ENCODE results near the gene CIPC. TPM values are rescaled to one million over a fixed set of nuclear protein-coding genes. Genes with fewer than 3 reads are reported as not detected.
A peak's percentile ranks its signal among the peaks of the same experiment; 100 is the strongest.

Gene CIPC
- total and polyA plus RNA-seq, 2 experiments from 2014 or later, result 9.6 to 29.6 TPM

DNA sequence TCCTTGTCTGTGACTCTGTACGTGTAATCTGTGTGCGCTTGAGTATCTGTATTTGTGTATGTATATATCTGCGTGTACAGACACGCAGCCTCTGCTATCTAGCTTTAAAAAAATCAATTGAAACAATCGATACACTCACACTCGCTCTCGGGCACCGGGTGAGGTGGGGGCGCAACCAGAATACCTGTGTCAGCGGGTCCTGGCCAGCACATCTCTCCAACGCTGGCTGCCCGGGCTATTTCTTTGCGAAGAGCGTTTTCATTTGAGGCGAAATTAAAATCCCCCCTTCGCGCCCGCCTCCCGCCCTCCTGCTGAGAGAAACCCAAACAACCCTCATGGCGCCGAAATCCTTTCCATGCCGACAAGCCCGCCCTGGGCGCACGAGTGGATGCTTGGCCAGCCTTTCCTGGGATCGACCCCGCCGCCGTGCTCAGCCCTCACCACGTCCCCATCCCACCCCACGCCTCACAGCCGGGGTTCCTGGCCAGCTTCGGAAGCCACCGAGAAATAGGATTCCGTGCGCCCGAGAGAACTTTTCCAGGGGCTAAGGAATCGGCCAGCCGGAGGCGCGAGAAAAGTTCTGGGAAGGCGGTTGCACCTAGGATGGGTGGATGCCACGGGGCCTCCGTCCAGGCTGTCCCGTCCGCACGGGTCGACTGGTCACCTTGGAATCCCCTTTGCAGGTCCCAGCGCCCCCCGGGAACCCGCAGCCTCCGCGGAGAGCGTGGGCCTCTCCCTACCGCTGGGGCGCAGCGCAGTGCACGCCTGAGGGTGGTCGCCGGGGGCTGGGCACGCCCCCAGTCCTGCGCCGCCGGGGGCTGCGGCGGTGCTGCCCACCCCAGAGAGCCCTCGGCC, 42.5 kb downstream of the CIPC start:
- Histone ChIP-seq H3K79me2 (no peaks in the 10 kb centered on the region), H3K4me2 (peak overlapping the region; percentile 97), H3K27me3 (peaks cover 92% of the 10 kb centered on the region), H3K27ac (no peak overlapping the region), H2AFZ (no peak overlapping the region), H3K4me1 (ENCODE audit: insufficient read depth) (peaks cover 21% of the 10 kb centered on the region), H3K36me3 (replicated peaks; ENCODE audit: insufficient read depth, low read depth) (no peaks in the 10 kb centered on the region), H4K20me1 (ENCODE audit: insufficient read depth, poor library complexity, severe bottlenecking) (no peaks in the 10 kb centered on the region), H3K9me2 (replicated peaks; ENCODE audit: insufficient read depth) (no peaks in the 10 kb centered on the region), H3K4me3 (peak overlapping the region; percentile 20), H3K9me3 (ENCODE audit: low read depth) (no peaks in the 10 kb centered on the region)
- 1% methylated on average over 63 of the region's 67 CpGs for WGBS (ENCODE audit: low lambda C conversion rate, missing lambda C conversion rate)
- DNase-seq (ENCODE audit: low spot score), result no peak
- TF ChIP-seq, protein P1, sequence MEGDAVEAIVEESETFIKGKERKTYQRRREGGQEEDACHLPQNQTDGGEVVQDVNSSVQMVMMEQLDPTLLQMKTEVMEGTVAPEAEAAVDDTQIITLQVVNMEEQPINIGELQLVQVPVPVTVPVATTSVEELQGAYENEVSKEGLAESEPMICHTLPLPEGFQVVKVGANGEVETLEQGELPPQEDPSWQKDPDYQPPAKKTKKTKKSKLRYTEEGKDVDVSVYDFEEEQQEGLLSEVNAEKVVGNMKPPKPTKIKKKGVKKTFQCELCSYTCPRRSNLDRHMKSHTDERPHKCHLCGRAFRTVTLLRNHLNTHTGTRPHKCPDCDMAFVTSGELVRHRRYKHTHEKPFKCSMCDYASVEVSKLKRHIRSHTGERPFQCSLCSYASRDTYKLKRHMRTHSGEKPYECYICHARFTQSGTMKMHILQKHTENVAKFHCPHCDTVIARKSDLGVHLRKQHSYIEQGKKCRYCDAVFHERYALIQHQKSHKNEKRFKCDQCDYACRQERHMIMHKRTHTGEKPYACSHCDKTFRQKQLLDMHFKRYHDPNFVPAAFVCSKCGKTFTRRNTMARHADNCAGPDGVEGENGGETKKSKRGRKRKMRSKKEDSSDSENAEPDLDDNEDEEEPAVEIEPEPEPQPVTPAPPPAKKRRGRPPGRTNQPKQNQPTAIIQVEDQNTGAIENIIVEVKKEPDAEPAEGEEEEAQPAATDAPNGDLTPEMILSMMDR (IDR thresholded peaks at IDR 0.05; ENCODE audit: poor library complexity), result no peak
- TF ChIP-seq EZH2phosphoT487 (IDR thresholded peaks at IDR 0.05; ENCODE audit: low read depth, severe bottlenecking, unreplicated experiment) (peak; percentile 16), EZH2 (IDR thresholded peaks at IDR 0.05; ENCODE audit: borderline replicate concordance) (peak; percentile 57)

DNA sequence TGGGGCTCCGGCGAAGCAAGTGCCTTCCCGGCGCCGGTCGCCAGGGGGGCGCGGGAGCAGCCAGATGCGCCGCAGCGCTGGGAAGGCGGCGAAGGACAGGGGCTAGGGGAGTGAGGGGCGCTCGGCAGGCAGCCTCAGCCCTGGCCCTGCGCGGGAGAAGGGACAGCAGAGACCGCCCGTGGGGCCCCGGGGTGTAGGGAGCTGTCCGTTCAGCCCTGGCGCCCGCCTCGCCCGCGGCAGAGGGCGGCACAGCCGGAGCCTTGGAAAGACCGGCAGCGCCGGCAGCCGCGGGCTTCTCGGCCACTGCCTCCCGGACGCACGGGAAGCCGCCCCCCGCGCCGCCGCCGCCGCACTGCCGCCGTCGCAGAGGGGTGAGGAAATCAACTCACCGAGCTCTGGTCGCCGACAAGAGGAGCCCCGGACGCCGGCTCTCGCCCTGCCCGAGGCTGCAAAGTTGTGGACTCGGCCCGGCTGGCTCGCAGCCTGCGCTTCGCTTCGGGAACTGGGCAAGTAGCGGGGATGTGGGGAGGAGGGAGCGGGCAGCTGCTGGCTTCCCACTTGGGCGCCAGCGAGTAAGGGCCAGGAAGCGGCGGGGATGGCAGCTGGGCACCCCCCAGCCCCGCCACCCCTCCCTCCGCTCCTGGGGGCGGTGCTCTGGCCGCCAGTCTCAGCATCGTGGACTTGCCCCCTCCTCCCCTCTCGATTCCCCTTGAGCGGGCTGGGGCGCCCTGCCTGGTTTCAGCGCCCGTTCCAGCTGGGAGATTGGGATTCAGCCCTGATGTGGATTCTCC, 43.4 kb downstream of the CIPC start, which contains the start of gene ZDHHC22:
Gene ZDHHC22 (minus strand): TSS at position 578 of the 791 bp plus-strand sequence. CDS start 2,053 bp downstream, outside the sequence.
- Histone ChIP-seq H3K27ac (no peak within 1 kb of the TSS), H3K4me2 (peak within 1 kb of the TSS; percentile 97), H3K9me2 (replicated peaks; ENCODE audit: insufficient read depth) (no peaks in the 10 kb centered on the region), H3K4me3 (peak within 1 kb of the TSS; percentile 20), H4K20me1 (ENCODE audit: insufficient read depth, poor library complexity, severe bottlenecking) (no peaks in the 10 kb centered on the region), H2AFZ (no peak within 1 kb of the TSS), H3K9me3 (ENCODE audit: low read depth) (no peaks in the 10 kb centered on the region), H3K27me3 (peaks cover 98% of the 10 kb centered on the region), H3K79me2 (no peaks in the 10 kb centered on the region), H3K4me1 (ENCODE audit: insufficient read depth) (peaks cover 21% of the 10 kb centered on the region), H3K36me3 (replicated peaks; ENCODE audit: insufficient read depth, low read depth) (no peaks in the 10 kb centered on the region)
- peak; percentile 57 for DNase-seq (ENCODE audit: low spot score)
- TF ChIP-seq EZH2 (IDR thresholded peaks at IDR 0.05; ENCODE audit: borderline replicate concordance) (peak; percentile 31), EZH2phosphoT487 (IDR thresholded peaks at IDR 0.05; ENCODE audit: low read depth, severe bottlenecking, unreplicated experiment) (no peak)
- TF ChIP-seq, protein P1 (IDR thresholded peaks at IDR 0.05; ENCODE audit: poor library complexity), result peak; percentile 34
- under 1% methylated on average over 54 of the region's 77 CpGs for WGBS (ENCODE audit: low lambda C conversion rate, missing lambda C conversion rate)

DNA sequence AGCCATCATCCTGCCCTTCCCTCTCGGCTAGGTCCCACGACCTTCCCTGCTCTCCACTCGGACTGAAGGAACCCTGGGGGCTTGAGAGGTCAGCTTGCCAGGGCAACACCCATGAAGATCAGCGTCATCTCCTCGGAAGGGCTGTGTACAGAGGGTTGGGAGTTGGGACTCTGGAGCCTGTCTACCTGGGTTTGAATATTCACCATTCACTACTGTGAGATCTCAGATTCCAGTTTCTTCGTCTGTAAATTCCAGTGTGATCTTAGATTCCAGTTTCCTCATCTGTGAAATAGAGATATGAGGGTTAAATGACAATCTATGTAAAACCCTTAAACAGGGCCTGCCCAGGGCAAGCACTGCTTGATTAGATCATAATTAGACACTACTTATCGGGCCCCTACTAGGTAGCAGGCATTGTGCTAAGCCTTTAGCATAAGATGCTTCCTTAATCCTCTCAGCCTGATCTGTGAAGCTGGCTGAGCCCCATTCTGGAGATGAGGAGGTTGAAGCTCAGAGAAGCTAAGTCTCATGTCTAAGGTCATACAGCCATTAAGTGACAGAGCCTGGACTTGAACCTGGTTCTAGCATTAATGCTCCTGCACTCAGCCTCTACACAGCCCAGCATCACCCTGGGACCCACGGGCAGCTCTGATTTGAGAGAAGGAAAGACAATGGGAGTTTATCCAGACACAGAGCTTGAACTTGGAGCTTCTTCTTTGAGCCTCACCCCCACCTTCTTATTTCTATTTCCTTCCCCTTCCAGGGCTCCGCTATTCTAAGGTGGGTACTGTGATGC, 44.1 kb downstream of the CIPC start:
- peaks cover 21% of the 10 kb centered on the region for H3K4me1 ChIP-seq (ENCODE audit: insufficient read depth)
- no peaks in the 10 kb centered on the region for H3K36me3 ChIP-seq (replicated peaks; ENCODE audit: insufficient read depth, low read depth)
- H3K9me3 ChIP-seq (ENCODE audit: low read depth), result no peaks in the 10 kb centered on the region
- H3K27me3 ChIP-seq, result peaks cover 98% of the 10 kb centered on the region
- H2AFZ ChIP-seq, result no peak overlapping the region
- H3K79me2 ChIP-seq, result no peaks in the 10 kb centered on the region
- H3K27ac ChIP-seq, result no peak overlapping the region
- no peak for DNase-seq (ENCODE audit: low spot score)
- H3K4me2 ChIP-seq, result peak overlapping the region; percentile 97
- 7% methylated on average over 9 of the region's 9 CpGs for WGBS (ENCODE audit: low lambda C conversion rate, missing lambda C conversion rate)
- H3K9me2 ChIP-seq (replicated peaks; ENCODE audit: insufficient read depth), result no peaks in the 10 kb centered on the region
- no peaks in the 10 kb centered on the region for H4K20me1 ChIP-seq (ENCODE audit: insufficient read depth, poor library complexity, severe bottlenecking)
- H3K4me3 ChIP-seq, result no peak overlapping the region
- TF ChIP-seq EZH2phosphoT487 (IDR thresholded peaks at IDR 0.05; ENCODE audit: low read depth, severe bottlenecking, unreplicated experiment) (no peak), EZH2 (IDR thresholded peaks at IDR 0.05; ENCODE audit: borderline replicate concordance) (no peak)
- TF ChIP-seq, protein P1 (IDR thresholded peaks at IDR 0.05; ENCODE audit: poor library complexity), result no peak
